MM.1S (cell line): ENCODE results near the gene RNF130.

Source experiments
- CTCF ChIP-seq: fragments of 300-600 bp; sonication (generic); IDR thresholded peaks from 2 replicates; pipeline ENCODE4 v1.5.1; 2016; ENCODE audit warnings: antibody characterized with exemption, low read length, mixed read lengths
- EZH2phosphoT487 ChIP-seq: fragments of 300-600 bp; sonication (generic); IDR thresholded peaks from 2 replicates; pipeline ENCODE4 v1.6.1; 2018; ENCODE audit warnings: antibody characterized with exemption, low read length

GRCh38 chr5:179912386-179912785 lies 159.2 kb downstream of the RNF130 start:
- TF ChIP-seq CTCF (no peak), EZH2phosphoT487 (no peak)
